H9 (cell line): ENCODE results near the gene CAB39L. TPM values are rescaled to one million over a fixed set of nuclear protein-coding genes. Genes with fewer than 3 reads are reported as not detected.

ENCODE experiments used
- DNase-seq: peaks from one replicate; pipeline ENCODE4 v3.0.0-alpha.2; 2017
- H2AFZ ChIP-seq: one replicate; pipeline ENCODE4 v1.6.1; 2013; ENCODE audit warnings: mild to moderate bottlenecking, low read length, control low read depth, moderate library complexity
- H2AK5ac ChIP-seq: 2 replicates; pipeline ENCODE4 v1.6.1; 2013; ENCODE audit warnings: low read length, control low read depth, mixed read lengths; ENCODE audit not compliant: insufficient read length
- H2BK120ac ChIP-seq: one replicate; pipeline ENCODE4 v1.6.1; 2013; ENCODE audit warnings: low read depth, mild to moderate bottlenecking, low read length, control low read depth, inconsistent platforms; ENCODE audit not compliant: poor library complexity, severe bottlenecking
- H2BK12ac ChIP-seq: 2 replicates; pipeline ENCODE4 v1.6.1; 2013; ENCODE audit warnings: low read length, control low read depth, mixed read lengths, low read depth; ENCODE audit not compliant: insufficient read length
- H2BK15ac ChIP-seq: 2 replicates; pipeline ENCODE4 v1.6.1; 2013; ENCODE audit warnings: low read depth, low read length, control low read depth
- H2BK20ac ChIP-seq: one replicate; pipeline ENCODE4 v1.6.1; 2013; ENCODE audit warnings: low read depth, mild to moderate bottlenecking, low read length, control low read depth, inconsistent platforms; ENCODE audit not compliant: poor library complexity, severe bottlenecking
- H2BK5ac ChIP-seq: 2 replicates; pipeline ENCODE4 v1.6.1; 2013; ENCODE audit warnings: low read length, control low read depth, mixed read lengths; ENCODE audit not compliant: insufficient read length
- H3K14ac ChIP-seq: 2 replicates; pipeline ENCODE4 v1.6.1; 2013; ENCODE audit warnings: low read length, control low read depth; ENCODE audit not compliant: insufficient read depth
- H3K18ac ChIP-seq: 2 replicates; pipeline ENCODE4 v1.6.1; 2013; ENCODE audit warnings: low read depth, mild to moderate bottlenecking, mixed read lengths, low read length, control low read depth; ENCODE audit not compliant: insufficient read length
- H3K23ac ChIP-seq: 2 replicates; pipeline ENCODE4 v1.6.1; 2013; ENCODE audit warnings: low read length, control low read depth, mixed read lengths, low read depth; ENCODE audit not compliant: insufficient read length
- H3K23me2 ChIP-seq: 2 replicates; pipeline ENCODE4 v1.6.1; 2013; ENCODE audit warnings: low read depth, mild to moderate bottlenecking, mixed read lengths, low read length, control low read depth; ENCODE audit not compliant: insufficient read length, poor library complexity, severe bottlenecking
- H3K27ac ChIP-seq: 2 replicates; pipeline ENCODE4 v1.5.1; 2013; ENCODE audit warnings: low read length, control low read depth, mixed read lengths, low read depth; ENCODE audit not compliant: insufficient read length
- H3K27me3 ChIP-seq: 2 replicates; pipeline ENCODE4 v1.6.1; 2013; ENCODE audit warnings: low read length, control low read depth, inconsistent platforms; ENCODE audit not compliant: insufficient read depth
- H3K4ac ChIP-seq: 2 replicates; pipeline ENCODE4 v1.6.1; 2013; ENCODE audit warnings: low read depth, mild to moderate bottlenecking, control low read depth, inconsistent platforms, low read length, moderate library complexity
- H3K4me1 ChIP-seq: 2 replicates; pipeline ENCODE4 v1.6.1; 2013; ENCODE audit warnings: low read length, control low read depth, inconsistent platforms; ENCODE audit not compliant: insufficient read depth
- H3K4me2 ChIP-seq: 2 replicates; pipeline ENCODE4 v1.6.1; 2013; ENCODE audit warnings: low read length, control low read depth, mixed read lengths; ENCODE audit not compliant: insufficient read length, insufficient read depth
- H3K56ac ChIP-seq: 2 replicates; pipeline ENCODE4 v1.6.1; 2013; ENCODE audit warnings: low read depth, mild to moderate bottlenecking, mixed read lengths, low read length, control low read depth; ENCODE audit not compliant: insufficient read length
- H3K79me1 ChIP-seq: 2 replicates; pipeline ENCODE4 v1.6.1; 2013; ENCODE audit warnings: low read depth, mild to moderate bottlenecking, moderate library complexity, low read length, control low read depth, inconsistent platforms; ENCODE audit not compliant: insufficient read depth, poor library complexity, severe bottlenecking
- H3K79me2 ChIP-seq: 2 replicates; pipeline ENCODE4 v1.6.1; 2013; ENCODE audit warnings: low read length, control low read depth, inconsistent platforms; ENCODE audit not compliant: insufficient read depth
- H3K9ac ChIP-seq: 2 replicates; pipeline ENCODE4 v1.6.1; 2013; ENCODE audit warnings: low read length, control low read depth, mixed read lengths; ENCODE audit not compliant: insufficient read length; ENCODE audit errors: extremely low read depth
- H3K9me3 ChIP-seq: one replicate; pipeline ENCODE4 v1.6.1; 2013; ENCODE audit warnings: low read depth, low read length, inconsistent platforms; ENCODE audit not compliant: control insufficient read depth
- H3T11ph ChIP-seq: one replicate; pipeline ENCODE4 v1.6.1; 2013; ENCODE audit warnings: mild to moderate bottlenecking, low read length, control low read depth, inconsistent platforms
- H4K20me1 ChIP-seq: one replicate; pipeline ENCODE4 v1.6.1; 2013; ENCODE audit not compliant: control insufficient read depth, insufficient read length, insufficient read depth
- H4K5ac ChIP-seq: 2 replicates; pipeline ENCODE4 v1.6.1; 2013; ENCODE audit warnings: low read depth, mild to moderate bottlenecking, mixed read lengths, low read length, control low read depth; ENCODE audit not compliant: insufficient read length
- H4K8ac ChIP-seq: replicated peaks from 2 replicates; pipeline ENCODE4 v1.6.1; 2013; ENCODE audit warnings: low read length, control low read depth, mixed read lengths, low read depth; ENCODE audit not compliant: insufficient read length
- H4K91ac ChIP-seq: 2 replicates; pipeline ENCODE4 v1.6.1; 2013; ENCODE audit warnings: low read depth, mild to moderate bottlenecking, moderate library complexity, mixed read lengths, low read length, control low read depth; ENCODE audit not compliant: insufficient read length
- H3K27ac Mint-ChIP-seq, 3 experiments: 2 replicates in 2 of 3; 3 replicates in 1 of 3; pipeline ENCODE4 v1.8.0; 2020 to 2021; ENCODE audit warnings: mixed read lengths in 3 of 3, mild to moderate bottlenecking in 1 of 3, moderate library complexity in 1 of 3
- H3K27me3 Mint-ChIP-seq: 2 replicates; pipeline ENCODE4 v1.8.0; 2021; ENCODE audit warnings: low read depth, mild to moderate bottlenecking, moderate library complexity, mixed read lengths
- H3K36me3 Mint-ChIP-seq, 3 experiments: 2 replicates in 2 of 3; 3 replicates in 1 of 3; pipeline ENCODE4 v1.8.0; 2020 to 2021; ENCODE audit warnings: low read depth in 3 of 3, mixed read lengths in 3 of 3; ENCODE audit not compliant: insufficient read depth in 1 of 3
- H3K4me1 Mint-ChIP-seq, 2 experiments: 2 replicates each; pipeline ENCODE4 v1.8.0; 2020; ENCODE audit warnings: mixed read lengths in 2 of 2
- H3K4me3 Mint-ChIP-seq, 2 experiments: 2 replicates in 1 of 2; 3 replicates in 1 of 2; pipeline ENCODE4 v1.8.0; 2020 to 2021; ENCODE audit warnings: mild to moderate bottlenecking in 2 of 2, mixed read lengths in 2 of 2, moderate library complexity in 1 of 2
- H3K9me3 Mint-ChIP-seq, 2 experiments: 2 replicates in 1 of 2; 3 replicates in 1 of 2; pipeline ENCODE4 v1.8.0; 2020; ENCODE audit warnings: mild to moderate bottlenecking in 2 of 2, mixed read lengths in 2 of 2, moderate library complexity in 1 of 2
- CTCF ChIP-seq: fragments of 200-600 bp; sonication (generic); conservative IDR thresholded peaks from 3 replicates; pipeline ENCODE4 v1.8.0; 2021; ENCODE audit warnings: antibody characterized with exemption, mild to moderate bottlenecking
- WGBS: extraction: QIAGEN DNeasy Blood & Tissue Kit; methylation state at CpG from one replicate; pipeline ENCODE4 v1.1.7; 2013; ENCODE audit warnings: missing lambda C conversion rate, low lambda C conversion rate, mixed read lengths; ENCODE audit not compliant: insufficient read length; ENCODE audit errors: extremely low coverage; 5-methylcytosine and 5-hydroxymethylcytosine counted together
- total RNA-seq: library from RNA; stranded (reverse); gene quantifications from 2 replicates; pipeline ENCODE4 v1.2.1, GENCODE V29; 2021

CAB39L gene
- total RNA-seq, 1 experiment from 2014 or later: 6.0 TPM

- no peak overlapping the region for H2BK120ac ChIP-seq
- peaks cover 3 to 9% of the 10 kb centered on the region in 2 experiments; a peak in 3 of 4 replicates for H3K4me1 Mint-ChIP-seq
Observed at GRCh38 chr13:49311816-49312215, 132.0 kb downstream of the CAB39L start.

More at GRCh38 chr13:49311816-49312215, 132.0 kb downstream of the CAB39L start:
- Histone ChIP-seq H3K4me1 (no peaks in the 10 kb centered on the region), H3K79me1 (no peaks in the 10 kb centered on the region), H3K23me2 (no peaks in the 10 kb centered on the region), H3K27ac (no peak overlapping the region), H4K20me1 (no peaks in the 10 kb centered on the region), H3K23ac (no peak overlapping the region), H3K18ac (no peak overlapping the region), H2BK20ac (no peak overlapping the region), H3K9me3 (no peaks in the 10 kb centered on the region), H2AFZ (no peak overlapping the region), H2AK5ac (no peak overlapping the region), H3K79me2 (no peaks in the 10 kb centered on the region), H2BK15ac (no peak overlapping the region), H4K91ac (no peak overlapping the region), H2BK12ac (no peak overlapping the region), H3T11ph (no peak overlapping the region), H3K9ac (no peak overlapping the region), H3K14ac (no peak overlapping the region), H4K5ac (no peak overlapping the region), H3K4ac (no peak overlapping the region), H2BK5ac (no peak overlapping the region), H4K8ac (no peak overlapping the region), H3K27me3 (no peaks in the 10 kb centered on the region), H3K4me2 (no peak overlapping the region), H3K56ac (no peak overlapping the region)
- Mint-ChIP-seq H3K4me3 (no peak overlapping the region), H3K27ac (no peak overlapping the region), H3K27me3 (no peaks in the 10 kb centered on the region), H3K36me3 (no peaks in the 10 kb centered on the region), H3K9me3 (no peaks in the 10 kb centered on the region)
- no peak for TF ChIP-seq CTCF
- DNase-seq: no peak
- WGBS: no CpG with 5 or more reads among the region's 6 CpGs
